ENCODE data around the gene LUC7L. TPM values are rescaled to one million over a fixed set of nuclear protein-coding genes. Genes with fewer than 3 reads are reported as not detected.

Gene LUC7L
- total RNA-seq, 2 experiments from 2014 or later = 61.9 to 65.3 TPM

GRCh38 chr16:142405-142967 is 86.8 kb downstream of the LUC7L start:
- Mint-ChIP-seq H3K36me3 (peaks cover 2% of the 10 kb centered on the region), H3K27me3 (peaks cover 4% of the 10 kb centered on the region), H3K4me1 (no peaks in the 10 kb centered on the region), H3K27ac (no peak overlapping the region), H3K4me3 (no peak overlapping the region), H3K9me3 (no peaks in the 10 kb centered on the region)
- DNase-seq = no peak

GRCh38 chr16:140175-140857 is 88.9 kb downstream of the LUC7L start:
- Mint-ChIP-seq H3K36me3 (peaks cover 5% of the 10 kb centered on the region), H3K9me3 (no peaks in the 10 kb centered on the region), H3K27me3 (no peaks in the 10 kb centered on the region), H3K4me3 (no peak overlapping the region), H3K27ac (no peak overlapping the region), H3K4me1 (peaks cover 6% of the 10 kb centered on the region)
- no peak for DNase-seq

Other genes with a start within 250 kb of the LUC7L start
- 10 to 100 TPM; 55.3 to 56.0 TPM for gene POLR3K, start 175.8 kb downstream of the LUC7L start, total RNA-seq
- gene SNRNP25, start 175.6 kb downstream of the LUC7L start, total RNA-seq = 100 to 1,000 TPM in 1 of 2 experiments, 10 to 100 TPM in 1; 98.4 to 103 TPM
- under 1 TPM in 1 of 2 experiments, not detected in 1; 0.41 TPM for gene RHBDF1, start 156.8 kb downstream of the LUC7L start, total RNA-seq
- gene MPG, start 151.2 kb downstream of the LUC7L start, total RNA-seq = 10 to 100 TPM; 51.6 to 56.7 TPM
- gene NPRL3, start 90.8 kb downstream of the LUC7L start, total RNA-seq = 10 to 100 TPM; 45.4 to 45.8 TPM
- not detected for gene HBZ, start 76.8 kb downstream of the LUC7L start, total RNA-seq
- gene HBM, start 63.5 kb downstream of the LUC7L start, total RNA-seq = not detected
- not detected for gene HBA2, start 56.6 kb downstream of the LUC7L start, total RNA-seq
- gene HBA1, start 52.8 kb downstream of the LUC7L start, total RNA-seq = not detected
- gene HBQ1, start 49.0 kb downstream of the LUC7L start, total RNA-seq = 1 to 10 TPM; 1.2 to 2.0 TPM
- gene FAM234A, start 5.4 kb upstream of the LUC7L start, total RNA-seq = 10 to 100 TPM; 20.9 to 24.1 TPM
- not detected for gene RGS11, start 46.5 kb upstream of the LUC7L start, total RNA-seq
- gene ARHGDIG, start 51.1 kb upstream of the LUC7L start, total RNA-seq = not detected
- gene PDIA2, start 53.7 kb upstream of the LUC7L start, total RNA-seq = not detected
- 10 to 100 TPM; 23.9 to 24.6 TPM for gene AXIN1, start 123.3 kb upstream of the LUC7L start, total RNA-seq
- 10 to 100 TPM; 89.3 to 94.8 TPM for gene MRPL28, start 141.1 kb upstream of the LUC7L start, total RNA-seq
- gene PGAP6, start 152.5 kb upstream of the LUC7L start, total RNA-seq = 10 to 100 TPM; 22.8 to 24.1 TPM
- gene NME4, start 167.8 kb upstream of the LUC7L start, total RNA-seq = 10 to 100 TPM; 15.6 to 17.3 TPM
- gene DECR2, start 172.4 kb upstream of the LUC7L start, total RNA-seq = 1 to 10 TPM; 7.0 to 8.2 TPM
- 10 to 100 TPM; 16.9 to 17.4 TPM for gene RAB11FIP3, start 196.2 kb upstream of the LUC7L start, total RNA-seq